Measurements from ENCODE around the gene BLID. TPM values are rescaled to one million over a fixed set of nuclear protein-coding genes. Genes with fewer than 3 reads are reported as not detected.

The BLID gene
- total and polyA plus RNA-seq, 2 experiments from 2014 or later: 2.9 to 4.1 TPM

DNA sequence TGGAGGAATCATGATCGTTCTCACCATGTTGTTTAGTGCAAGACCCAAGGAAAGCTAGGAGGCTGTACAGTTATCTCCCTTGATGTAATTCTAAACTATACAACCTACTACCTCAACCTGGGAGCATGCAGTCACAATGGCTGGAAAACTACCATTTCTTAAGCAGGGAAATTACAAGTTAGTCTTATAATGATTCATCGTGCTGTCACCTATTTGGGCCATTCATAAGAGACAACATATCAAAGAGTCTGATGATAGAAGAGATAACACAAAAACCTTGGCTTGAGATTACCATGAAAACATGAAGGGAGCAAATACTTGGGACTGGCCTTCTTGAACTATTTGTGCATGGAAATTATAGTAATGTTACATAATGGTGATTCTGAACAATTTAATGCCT, 30.5 kb upstream of the BLID start:
- DNase-seq: peak; percentile 71

DNA sequence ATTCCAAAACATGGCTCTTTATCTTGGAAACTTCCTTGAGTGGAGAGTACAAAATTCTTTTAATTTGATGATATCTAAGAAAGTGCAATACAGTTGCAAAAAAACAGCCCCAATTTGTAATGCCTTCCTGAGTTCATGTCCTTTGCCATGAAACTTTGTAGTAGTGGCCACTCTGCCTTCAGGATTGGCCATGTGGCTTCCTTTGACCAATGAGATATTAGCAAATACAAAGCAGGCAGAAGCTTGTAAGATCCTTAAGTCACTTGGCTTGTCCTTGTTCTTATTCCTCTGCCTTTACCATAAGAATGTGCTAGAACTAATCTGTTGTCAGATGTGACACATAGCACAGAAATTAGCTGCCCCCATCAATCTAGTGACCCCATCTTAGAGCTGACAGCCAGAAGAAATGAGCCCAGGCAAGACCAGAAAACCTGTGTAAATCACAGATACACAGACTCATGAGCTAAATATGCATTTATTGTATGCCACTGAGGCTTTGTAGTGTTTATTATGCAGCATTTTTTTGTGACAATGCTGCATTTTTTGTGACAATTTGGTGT, 29.8 kb upstream of the BLID start:
- H3F3A ChIP-seq (ENCODE audit: insufficient read depth): peaks cover 99% of the 10 kb centered on the region
- in situ Hi-C loops (cut with MboI): no loop called here
- no peaks in the 10 kb centered on the region for H3K9me3 ChIP-seq (ENCODE audit: low read depth)
- TF ChIP-seq EZH2 (IDR thresholded peaks at IDR 0.05; ENCODE audit: insufficient read depth, poor library complexity, severe bottlenecking): no peak
- H3K79me2 ChIP-seq (ENCODE audit: insufficient read depth): peaks cover 100% of the 10 kb centered on the region
- H3K4me3 ChIP-seq: no peak overlapping the region
- H3K4me1 ChIP-seq (ENCODE audit: insufficient read depth): peaks cover 82% of the 10 kb centered on the region
- H3K27me3 ChIP-seq (replicated peaks; ENCODE audit: insufficient read depth): no peaks in the 10 kb centered on the region
- peak overlapping the region; percentile 36 for H3K4me2 ChIP-seq (ENCODE audit: unreplicated experiment)
- peak overlapping the region; percentile 43 for H3K27ac ChIP-seq
- H3K36me3 ChIP-seq (ENCODE audit: low read depth): peaks cover 95% of the 10 kb centered on the region
- H3K9ac ChIP-seq: no peak overlapping the region
- H3K9me2 ChIP-seq (ENCODE audit: insufficient read depth): no peaks in the 10 kb centered on the region
- H4K20me1 ChIP-seq (ENCODE audit: insufficient read depth): no peaks in the 10 kb centered on the region
- DNase-seq: peak; percentile 32
- H2AFZ ChIP-seq: no peak overlapping the region

More for the DNA sequence above, 30.5 kb upstream of the BLID start:
- Histone ChIP-seq H3K9me2 (ENCODE audit: insufficient read depth) (no peaks in the 10 kb centered on the region), H3K79me2 (ENCODE audit: insufficient read depth) (peaks cover 100% of the 10 kb centered on the region), H3K27me3 (replicated peaks; ENCODE audit: insufficient read depth) (no peaks in the 10 kb centered on the region), H3K27ac (peak overlapping the region; percentile 43), H3K9ac (no peak overlapping the region), H4K20me1 (ENCODE audit: insufficient read depth) (no peaks in the 10 kb centered on the region), H2AFZ (no peak overlapping the region), H3K9me3 (ENCODE audit: low read depth) (no peaks in the 10 kb centered on the region), H3F3A (ENCODE audit: insufficient read depth) (peaks cover 99% of the 10 kb centered on the region), H3K4me3 (no peak overlapping the region), H3K4me2 (ENCODE audit: unreplicated experiment) (peak overlapping the region; percentile 36), H3K4me1 (ENCODE audit: insufficient read depth) (peaks cover 82% of the 10 kb centered on the region), H3K36me3 (ENCODE audit: low read depth) (peaks cover 100% of the 10 kb centered on the region)
- TF ChIP-seq EZH2phosphoT487 (IDR thresholded peaks at IDR 0.05; ENCODE audit: insufficient read depth, low read depth): no peak
- no peak for TF ChIP-seq EZH2 (IDR thresholded peaks at IDR 0.05; ENCODE audit: insufficient read depth, poor library complexity, severe bottlenecking)
- 38 to 53% methylated on average over 2 of the region's 2 CpGs for WGBS, 2 experiments (ENCODE audit: low coverage in 1 of 2, low lambda C conversion rate in 2 of 2, missing lambda C conversion rate in 2 of 2)
- in situ Hi-C loops (cut with MboI): no loop called here

DNA sequence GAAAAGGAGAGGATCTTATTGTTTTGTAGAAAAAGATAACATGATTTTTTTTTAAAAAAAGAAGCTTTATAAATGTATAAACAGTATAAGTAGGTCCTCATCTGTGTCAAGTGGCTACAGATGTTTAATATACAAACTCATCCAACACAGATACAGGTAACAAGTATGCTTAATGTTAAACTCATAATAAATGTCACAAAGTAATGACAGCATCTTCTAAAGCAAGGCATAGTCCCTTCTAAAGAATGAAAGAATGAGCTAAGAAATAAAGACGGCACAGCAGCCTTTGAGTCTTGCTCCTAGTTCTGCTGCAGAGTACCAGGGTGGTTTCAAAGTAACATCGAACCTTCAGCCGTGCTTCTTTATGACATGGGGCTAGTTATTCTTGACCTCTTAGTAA, 28.7 kb upstream of the BLID start:
- Histone ChIP-seq H3K9me2 (ENCODE audit: insufficient read depth) (no peaks in the 10 kb centered on the region), H3K27ac (peak overlapping the region; percentile 43), H3K79me2 (ENCODE audit: insufficient read depth) (peaks cover 100% of the 10 kb centered on the region), H4K20me1 (ENCODE audit: insufficient read depth) (no peaks in the 10 kb centered on the region), H3K9me3 (ENCODE audit: low read depth) (no peaks in the 10 kb centered on the region), H3K4me3 (no peak overlapping the region), H3K27me3 (replicated peaks; ENCODE audit: insufficient read depth) (no peaks in the 10 kb centered on the region), H3K9ac (no peak overlapping the region), H3K4me2 (ENCODE audit: unreplicated experiment) (peak overlapping the region; percentile 25), H2AFZ (no peak overlapping the region), H3K4me1 (ENCODE audit: insufficient read depth) (peaks cover 82% of the 10 kb centered on the region), H3K36me3 (ENCODE audit: low read depth) (peaks cover 89% of the 10 kb centered on the region), H3F3A (ENCODE audit: insufficient read depth) (peaks cover 99% of the 10 kb centered on the region)
- in situ Hi-C loops (cut with MboI): no loop called here
- DNase-seq: no peak
- no peak for TF ChIP-seq EZH2 (IDR thresholded peaks at IDR 0.05; ENCODE audit: insufficient read depth, poor library complexity, severe bottlenecking)
- TF ChIP-seq EZH2phosphoT487 (IDR thresholded peaks at IDR 0.05; ENCODE audit: insufficient read depth, low read depth): no peak
- 95 to 99% methylated on average over 3 of the region's 3 CpGs for WGBS, 2 experiments (ENCODE audit: low coverage in 1 of 2, low lambda C conversion rate in 2 of 2, missing lambda C conversion rate in 2 of 2)

DNA sequence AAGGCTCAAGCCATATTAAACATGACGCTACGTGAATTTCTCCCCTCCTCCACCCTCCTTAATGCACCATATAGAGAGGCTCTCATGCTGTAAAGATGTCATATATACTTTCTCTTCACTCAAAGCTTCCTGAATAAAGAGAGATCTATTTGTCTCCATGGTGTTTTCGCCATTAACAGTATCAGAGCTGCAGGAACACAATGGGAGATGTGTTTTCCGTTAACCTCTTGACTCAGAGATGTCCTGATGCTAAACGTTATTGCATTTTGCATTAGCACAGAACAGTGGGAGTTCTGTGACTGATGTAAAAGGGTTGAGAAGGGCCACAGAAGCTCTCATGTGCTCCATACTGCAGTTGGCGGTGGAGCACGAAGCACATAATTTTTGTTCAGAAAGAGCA, 25.7 kb upstream of the BLID start:
- no peak overlapping the region for H2AFZ ChIP-seq
- in situ Hi-C loops (cut with MboI): no loop called here
- DNase-seq: no peak
- TF ChIP-seq EZH2 (IDR thresholded peaks at IDR 0.05; ENCODE audit: insufficient read depth, poor library complexity, severe bottlenecking) (no peak), EZH2phosphoT487 (IDR thresholded peaks at IDR 0.05; ENCODE audit: insufficient read depth, low read depth) (no peak)
- no peaks in the 10 kb centered on the region for H3K9me3 ChIP-seq (ENCODE audit: low read depth)
- H3K4me2 ChIP-seq (ENCODE audit: unreplicated experiment): peak overlapping the region; percentile 28
- peaks cover 99% of the 10 kb centered on the region for H3F3A ChIP-seq (ENCODE audit: insufficient read depth)
- H3K9me2 ChIP-seq (ENCODE audit: insufficient read depth): no peaks in the 10 kb centered on the region
- no peak overlapping the region for H3K4me3 ChIP-seq
- no peaks in the 10 kb centered on the region for H4K20me1 ChIP-seq (ENCODE audit: insufficient read depth)
- H3K79me2 ChIP-seq (ENCODE audit: insufficient read depth): peaks cover 93% of the 10 kb centered on the region
- H3K27ac ChIP-seq: peak overlapping the region; percentile 88
- no peak overlapping the region for H3K9ac ChIP-seq
- H3K4me1 ChIP-seq (ENCODE audit: insufficient read depth): peaks cover 82% of the 10 kb centered on the region
- peaks cover 59% of the 10 kb centered on the region for H3K36me3 ChIP-seq (ENCODE audit: low read depth)
- WGBS, 2 experiments (ENCODE audit: low coverage in 1 of 2, low lambda C conversion rate in 2 of 2, missing lambda C conversion rate in 2 of 2): 80% methylated on average over 7 of the region's 7 CpGs
- no peaks in the 10 kb centered on the region for H3K27me3 ChIP-seq (replicated peaks; ENCODE audit: insufficient read depth)

DNA sequence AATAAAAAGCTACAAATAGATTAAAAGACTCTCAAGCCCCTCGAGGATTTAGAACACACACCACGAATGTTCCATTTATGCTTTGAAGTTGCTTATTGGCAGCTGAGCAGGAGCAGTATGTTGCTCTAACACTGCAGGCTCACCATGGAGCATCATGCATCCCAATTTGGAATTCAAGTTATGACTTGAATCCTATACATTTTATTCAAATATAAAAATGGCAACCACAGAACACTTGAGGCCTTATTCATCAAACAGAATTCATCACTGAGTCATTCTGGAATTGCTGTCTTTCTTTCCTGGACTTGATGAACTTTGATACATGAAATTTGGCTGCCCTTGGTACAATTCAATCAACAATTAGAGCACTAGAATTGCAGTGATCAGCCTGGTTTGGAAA, 24.5 kb upstream of the BLID start:
- Histone ChIP-seq H2AFZ (no peak overlapping the region), H3F3A (ENCODE audit: insufficient read depth) (peaks cover 99% of the 10 kb centered on the region), H4K20me1 (ENCODE audit: insufficient read depth) (no peaks in the 10 kb centered on the region), H3K9me2 (ENCODE audit: insufficient read depth) (no peaks in the 10 kb centered on the region), H3K27me3 (replicated peaks; ENCODE audit: insufficient read depth) (no peaks in the 10 kb centered on the region), H3K27ac (peak overlapping the region; percentile 88), H3K9ac (no peak overlapping the region; the same call in 1 of the 2 replicates), H3K4me3 (no peak overlapping the region), H3K79me2 (ENCODE audit: insufficient read depth) (peaks cover 91% of the 10 kb centered on the region), H3K4me2 (ENCODE audit: unreplicated experiment) (peak overlapping the region; percentile 46), H3K36me3 (ENCODE audit: low read depth) (peaks cover 46% of the 10 kb centered on the region), H3K9me3 (ENCODE audit: low read depth) (no peaks in the 10 kb centered on the region), H3K4me1 (ENCODE audit: insufficient read depth) (peaks cover 82% of the 10 kb centered on the region)
- TF ChIP-seq EZH2 (IDR thresholded peaks at IDR 0.05; ENCODE audit: insufficient read depth, poor library complexity, severe bottlenecking): no peak
- TF ChIP-seq EZH2phosphoT487 (IDR thresholded peaks at IDR 0.05; ENCODE audit: insufficient read depth, low read depth): no peak
- peak; percentile 83 for DNase-seq
- in situ Hi-C loops (cut with MboI): no loop called here
- 25 to 29% methylated on average over 2 of the region's 2 CpGs for WGBS, 2 experiments (ENCODE audit: low coverage in 1 of 2, low lambda C conversion rate in 2 of 2, missing lambda C conversion rate in 2 of 2)

Measured in GM23248 (cell line).